ENCODE measurements around the gene RBMS3.

Gene RBMS3

DNA sequence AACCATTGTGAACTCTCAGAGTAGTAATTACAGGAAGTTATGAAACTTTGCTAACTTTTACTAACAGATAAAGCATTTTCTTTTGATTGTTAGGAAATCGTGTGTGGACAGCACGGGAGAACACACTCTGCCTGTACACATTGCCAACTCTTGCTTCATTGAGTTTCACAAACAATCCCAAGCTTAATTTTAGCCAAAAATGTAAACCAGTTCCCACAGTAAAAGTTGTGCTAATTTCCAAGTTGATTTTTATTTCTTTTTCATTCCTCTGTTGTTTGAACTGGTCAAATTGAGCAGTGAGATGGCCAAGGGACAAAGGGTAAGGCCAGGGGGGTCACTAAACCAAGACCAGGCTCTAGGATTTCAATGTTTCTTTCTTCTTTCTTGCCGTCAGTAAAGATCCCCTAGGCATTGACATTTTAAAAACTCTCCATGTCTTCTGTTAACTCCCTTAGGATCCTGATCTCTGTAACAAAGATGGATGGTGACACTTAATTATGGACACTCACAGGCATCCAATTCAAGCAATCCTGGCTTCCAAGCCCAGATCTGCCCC lies 414.9 kb downstream of the RBMS3 start:
- no peak for DNase-seq

DNA sequence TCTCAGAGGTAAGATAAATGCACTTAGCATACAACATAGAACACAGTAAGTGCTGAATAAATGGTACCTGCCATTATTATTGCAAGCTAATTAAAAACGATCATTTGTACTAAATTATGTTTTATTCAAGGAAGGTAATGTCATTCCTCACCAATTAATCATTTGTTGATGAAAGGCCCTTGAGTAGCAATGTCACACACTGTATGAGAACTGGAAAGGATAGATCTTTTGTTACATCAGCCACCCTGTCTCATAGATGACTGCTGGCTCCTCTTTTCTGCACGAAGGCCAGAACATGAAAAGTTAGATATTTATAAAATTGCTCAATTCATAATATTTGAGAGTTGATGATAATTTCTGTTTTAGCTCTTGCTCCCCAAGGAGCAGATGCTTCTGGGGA lies 415.4 kb downstream of the RBMS3 start:
- DNase-seq = no peak

DNA sequence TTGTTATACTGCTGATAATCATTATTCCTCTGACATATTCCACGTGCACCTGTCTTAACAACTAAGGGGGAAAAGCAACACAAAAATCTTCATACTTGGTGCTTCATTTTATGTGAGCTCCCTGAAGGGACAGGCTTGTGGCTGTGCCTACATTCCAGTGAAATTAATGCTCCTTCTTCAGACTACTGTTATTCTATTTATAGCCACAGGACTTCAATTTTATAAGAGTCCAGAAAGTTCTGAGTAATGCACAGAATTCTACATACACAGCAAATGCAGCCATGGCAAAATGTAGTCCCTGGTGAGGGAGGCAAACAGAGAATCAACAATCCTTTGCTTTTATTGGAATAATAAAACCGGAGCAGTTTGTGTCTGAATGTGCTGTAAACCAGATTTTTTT lies 417.1 kb downstream of the RBMS3 start:
- no peak for DNase-seq

DNA sequence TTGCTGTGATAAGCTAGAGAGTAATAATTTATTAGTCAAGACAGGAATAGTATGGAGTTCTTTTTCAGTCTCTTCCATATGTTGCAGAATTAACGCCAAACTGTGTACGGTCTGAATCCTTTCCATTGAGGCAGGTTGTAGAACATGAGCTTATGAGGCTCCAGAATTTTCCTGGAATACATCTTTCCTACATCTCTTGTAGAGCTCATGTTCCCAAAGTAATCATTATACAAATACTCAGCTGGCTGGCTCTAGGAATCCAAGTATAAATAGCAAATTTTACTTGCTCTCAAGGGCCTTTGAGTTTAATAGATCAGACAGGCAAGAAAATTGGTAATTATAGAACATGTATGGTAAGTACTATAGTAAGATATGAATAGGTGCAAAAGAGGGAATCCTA lies 419.4 kb downstream of the RBMS3 start:
- no peak for DNase-seq

DNA sequence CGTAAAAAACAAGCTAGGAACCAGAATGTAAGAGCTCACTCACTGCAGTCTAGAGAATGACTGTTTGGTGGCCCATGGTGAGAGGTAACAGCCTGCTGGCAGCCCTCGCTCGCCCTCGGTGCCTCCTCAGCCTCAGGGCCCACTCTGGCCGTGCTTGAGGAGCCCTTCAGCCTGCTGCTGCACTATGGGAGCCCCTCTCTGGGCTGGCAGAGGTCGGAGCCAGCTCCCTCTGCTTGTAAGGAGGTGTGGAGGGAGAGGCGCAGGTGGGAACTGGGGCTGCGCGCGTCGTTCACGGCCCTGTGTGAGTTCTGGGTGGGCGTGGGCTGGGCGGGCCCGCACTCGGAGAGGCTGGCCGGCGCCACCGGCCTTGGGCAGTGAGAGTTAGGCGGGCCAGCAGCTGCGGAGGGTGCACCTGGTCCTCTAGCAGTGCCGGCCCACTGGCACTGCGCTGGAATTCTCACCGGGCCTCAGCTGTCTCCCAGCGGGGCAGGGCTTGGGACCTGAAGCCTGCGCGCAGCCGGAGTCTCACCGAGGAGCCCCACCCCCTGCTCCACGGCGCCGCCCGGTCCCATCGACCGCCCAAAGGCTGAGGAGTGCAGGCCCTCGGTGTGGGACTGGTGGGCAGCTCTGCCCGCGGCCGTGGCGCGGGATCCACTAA lies 420.6 kb downstream of the RBMS3 start:
- no peak for DNase-seq

DNA sequence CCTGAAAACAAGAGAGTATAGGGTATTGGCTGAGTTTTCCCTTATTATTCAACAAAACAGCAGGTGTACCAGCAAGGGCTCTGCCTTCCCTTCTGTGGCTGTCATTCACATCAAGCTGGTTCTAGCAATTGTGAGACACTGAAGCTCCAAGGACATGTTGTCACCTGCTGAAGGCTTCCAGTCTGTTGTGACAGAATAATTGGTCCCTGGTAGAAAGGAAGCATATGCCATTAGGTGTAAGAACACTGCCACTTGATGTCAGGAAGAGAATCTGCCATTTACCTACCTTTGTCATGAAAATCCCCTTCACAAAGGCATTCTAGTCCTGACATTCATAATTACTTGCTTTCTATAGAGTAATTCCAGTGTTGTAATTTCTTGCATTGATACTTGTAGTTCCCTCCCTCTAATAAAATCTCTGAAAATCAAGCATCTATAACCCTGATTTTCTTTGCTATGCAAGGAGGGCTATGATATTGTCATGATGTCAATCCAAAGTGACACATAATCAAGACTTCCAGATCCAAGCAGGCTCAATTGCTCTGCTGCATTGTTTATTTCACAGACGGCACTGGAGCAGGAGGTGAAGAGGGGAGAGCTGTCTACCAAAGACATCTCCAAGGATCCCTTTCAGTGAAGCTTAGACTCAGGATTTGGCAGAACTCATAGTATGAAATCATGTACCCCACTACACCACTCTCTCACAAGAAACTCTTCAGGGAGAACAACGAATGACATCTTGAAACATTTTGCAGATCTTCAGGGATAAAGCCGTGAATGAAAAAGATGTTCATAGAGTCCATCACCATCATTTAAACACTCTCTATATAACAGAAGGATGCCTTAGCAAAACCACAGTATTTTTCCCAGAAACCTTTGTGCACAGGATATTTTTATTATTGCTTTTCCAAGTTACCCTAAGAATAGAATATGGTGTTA lies 425.3 kb downstream of the RBMS3 start:
- no peak for DNase-seq

DNA sequence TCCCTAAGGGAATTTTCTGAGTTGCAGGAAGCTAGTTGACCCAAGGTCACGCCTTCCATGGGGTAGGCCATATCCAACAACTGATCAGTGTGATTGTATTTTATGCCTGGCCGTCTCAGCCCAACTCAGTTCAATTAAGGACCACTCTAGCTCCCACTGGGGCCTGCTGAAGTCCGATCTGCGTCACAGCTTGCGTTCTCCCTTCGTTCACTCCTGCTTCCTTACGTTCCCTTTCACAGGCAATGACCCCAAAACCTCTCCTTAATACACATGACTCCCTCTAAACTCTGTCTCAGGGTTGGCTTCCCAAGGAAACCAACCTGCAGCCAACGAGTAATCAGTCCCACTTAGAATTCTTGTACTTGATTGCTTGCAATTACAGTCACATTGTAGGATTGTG lies 428.0 kb downstream of the RBMS3 start:
- no peak for DNase-seq

DNA sequence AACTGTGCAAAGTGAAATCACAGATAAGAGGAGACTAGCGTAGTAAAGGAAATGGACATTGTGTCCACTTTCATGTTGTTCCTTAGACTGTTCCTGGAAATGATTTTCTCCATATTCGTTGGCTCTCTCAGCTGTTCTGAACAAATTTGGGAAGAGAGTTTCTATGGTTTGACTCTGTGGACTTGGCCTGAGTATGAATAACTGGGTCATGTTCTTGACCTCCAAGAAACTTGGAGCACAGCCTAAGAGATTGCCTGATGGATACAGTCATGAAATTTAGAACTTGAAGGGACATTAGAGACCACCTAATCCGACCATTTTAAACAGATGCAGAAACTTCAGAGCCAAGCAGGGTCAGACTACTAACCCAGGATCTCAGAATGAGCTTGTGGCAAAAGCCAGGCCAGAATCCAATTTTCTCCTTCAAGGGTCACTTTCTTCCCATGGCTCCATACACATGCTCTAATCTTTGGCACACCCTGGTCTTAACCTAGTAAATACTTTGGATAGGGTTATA lies 430.4 kb downstream of the RBMS3 start:
- no peak for DNase-seq

DNA sequence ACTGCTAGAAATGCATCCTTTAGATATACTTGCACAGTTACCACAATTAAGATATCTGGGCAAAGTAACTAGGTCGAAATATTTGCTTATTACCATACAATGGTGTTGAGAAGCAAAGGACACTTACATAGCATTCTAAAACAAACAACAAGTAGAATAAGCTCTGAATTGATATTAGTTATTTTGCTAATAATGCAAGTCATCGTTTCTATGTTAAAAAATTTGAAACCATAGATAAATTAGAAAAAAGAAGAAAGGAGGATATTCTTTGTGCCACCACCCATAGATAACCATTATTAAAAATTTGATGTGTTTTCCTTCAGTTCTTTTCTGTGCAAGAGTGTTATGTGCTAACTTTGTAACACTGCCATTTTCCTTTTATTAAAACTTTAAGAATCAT lies 435.3 kb downstream of the RBMS3 start:
- DNase-seq = no peak

DNA sequence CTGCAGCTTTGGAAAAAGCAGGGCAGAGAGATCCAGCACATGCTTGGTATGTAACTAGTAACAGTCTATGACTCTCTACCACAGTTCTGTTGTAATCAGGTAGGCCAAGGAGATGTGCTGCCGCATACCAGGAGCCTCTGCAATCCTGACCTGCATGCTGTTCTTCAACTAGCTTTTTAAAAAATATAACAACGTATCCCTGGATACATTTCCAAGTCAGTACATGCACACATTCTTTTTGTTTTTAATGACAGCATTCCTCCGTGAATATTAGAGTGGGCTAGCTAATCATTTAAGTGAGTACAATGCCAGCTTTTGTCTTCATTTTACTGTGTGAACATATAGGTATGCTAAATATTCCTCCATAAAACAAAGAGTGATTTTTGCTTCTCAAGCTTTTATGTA lies 437.8 kb downstream of the RBMS3 start:
- no peak for DNase-seq

DNA sequence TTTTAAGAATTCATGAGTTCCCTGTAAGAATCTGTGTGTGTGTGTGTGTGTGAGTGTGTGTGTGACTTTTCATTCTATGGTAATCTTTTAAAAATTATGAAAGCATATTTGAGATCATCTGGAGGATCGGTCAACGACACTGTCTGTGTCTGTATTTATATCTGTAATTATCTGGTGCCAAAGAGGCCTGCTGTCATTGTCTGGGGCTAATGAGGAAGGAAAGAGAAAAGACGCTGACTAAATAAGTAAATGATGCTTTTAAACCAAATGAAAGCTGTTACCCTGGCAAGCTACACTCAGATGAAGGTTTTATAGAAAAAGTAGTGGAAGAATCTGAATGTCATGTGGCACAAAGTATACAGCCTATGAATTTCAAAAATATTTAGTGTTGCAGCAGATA lies 439.8 kb downstream of the RBMS3 start:
- no peak for DNase-seq

DNA sequence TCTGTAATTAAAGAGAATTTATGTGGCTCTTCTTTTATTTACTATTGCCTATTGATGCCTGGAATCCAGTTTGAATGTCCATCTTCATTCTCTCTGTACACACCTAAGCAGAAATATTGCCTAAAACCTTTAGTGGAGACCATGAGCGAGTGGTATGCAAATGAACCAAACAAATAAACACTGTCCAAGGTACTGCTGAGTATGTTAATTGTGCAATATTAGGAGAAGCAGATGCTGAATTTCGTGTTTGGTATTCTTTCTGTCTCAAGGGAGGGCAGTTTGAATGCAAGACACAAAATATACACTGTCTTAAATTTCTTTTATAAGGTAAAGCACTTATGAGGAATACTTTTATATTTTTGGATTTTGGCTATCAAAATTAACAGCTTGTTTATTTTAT lies 440.9 kb downstream of the RBMS3 start:
- no peak for DNase-seq

DNA sequence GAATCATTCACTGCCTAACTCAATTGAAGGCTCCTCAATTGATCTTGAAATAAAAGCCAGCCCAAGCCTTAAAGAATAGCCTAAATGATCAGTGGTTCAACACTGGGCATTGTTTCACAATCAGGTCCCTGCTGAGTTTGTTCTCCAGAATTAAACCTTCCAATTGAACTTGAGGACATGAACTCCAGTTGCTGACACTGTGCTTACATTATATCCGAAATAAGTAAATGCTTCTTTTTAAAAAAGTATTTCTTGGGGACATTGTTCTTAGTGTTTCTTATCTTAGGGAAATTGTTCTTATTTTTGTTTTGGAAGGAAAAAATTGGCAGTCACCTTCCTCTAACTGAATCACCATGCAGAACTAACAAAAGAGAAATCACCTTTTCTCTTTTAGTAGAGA lies 450.2 kb downstream of the RBMS3 start:
- no peak for DNase-seq

DNA sequence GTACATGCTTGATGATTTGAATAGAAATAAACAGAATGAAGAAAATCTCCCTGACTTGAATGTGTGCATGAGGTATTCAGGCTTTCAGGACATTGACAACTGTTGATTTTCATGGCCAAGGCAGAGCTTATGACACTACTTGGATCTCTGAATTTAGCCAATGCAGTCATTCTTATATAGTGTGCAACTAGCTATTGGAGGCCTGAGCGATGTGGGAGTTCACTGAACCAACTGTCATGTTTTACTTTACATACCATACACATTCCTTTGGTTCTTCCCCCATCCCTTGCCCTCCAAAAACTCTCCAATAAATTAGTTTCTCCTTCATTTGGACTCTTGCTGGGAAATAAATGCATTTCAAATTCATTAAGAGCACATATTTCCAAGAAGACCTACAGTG lies 460.4 kb downstream of the RBMS3 start:
- DNase-seq = no peak

DNA sequence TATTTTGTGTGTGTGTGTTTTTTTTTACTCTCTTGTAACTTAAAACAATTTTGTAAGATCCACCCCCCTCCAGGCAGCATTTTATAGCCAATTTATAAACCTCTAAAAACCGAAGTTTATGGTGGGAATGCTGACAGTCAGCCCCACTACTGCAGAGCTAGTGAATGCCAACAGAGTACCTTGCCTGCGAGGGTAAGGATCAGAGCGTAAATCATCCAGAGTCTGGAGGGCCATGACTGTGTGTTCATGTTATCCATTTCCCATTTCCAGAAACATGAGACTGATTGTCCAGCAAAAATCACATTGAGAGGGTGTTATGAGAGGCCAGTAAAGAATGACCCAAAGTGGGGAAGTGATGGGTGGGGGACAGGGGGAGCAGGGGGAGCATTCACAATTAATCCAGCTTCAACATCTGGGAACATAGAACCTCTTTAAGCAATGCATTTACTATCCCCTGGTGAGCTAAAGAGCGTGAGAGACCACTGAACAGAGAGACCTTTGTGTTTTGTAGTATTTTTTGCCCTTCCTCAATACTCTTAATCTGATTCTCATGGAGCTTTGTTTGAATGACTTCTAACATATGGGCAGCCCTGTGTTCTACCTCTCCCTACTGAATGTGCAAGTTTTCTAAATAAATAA lies 464.5 kb downstream of the RBMS3 start:
- no peak for DNase-seq

DNA sequence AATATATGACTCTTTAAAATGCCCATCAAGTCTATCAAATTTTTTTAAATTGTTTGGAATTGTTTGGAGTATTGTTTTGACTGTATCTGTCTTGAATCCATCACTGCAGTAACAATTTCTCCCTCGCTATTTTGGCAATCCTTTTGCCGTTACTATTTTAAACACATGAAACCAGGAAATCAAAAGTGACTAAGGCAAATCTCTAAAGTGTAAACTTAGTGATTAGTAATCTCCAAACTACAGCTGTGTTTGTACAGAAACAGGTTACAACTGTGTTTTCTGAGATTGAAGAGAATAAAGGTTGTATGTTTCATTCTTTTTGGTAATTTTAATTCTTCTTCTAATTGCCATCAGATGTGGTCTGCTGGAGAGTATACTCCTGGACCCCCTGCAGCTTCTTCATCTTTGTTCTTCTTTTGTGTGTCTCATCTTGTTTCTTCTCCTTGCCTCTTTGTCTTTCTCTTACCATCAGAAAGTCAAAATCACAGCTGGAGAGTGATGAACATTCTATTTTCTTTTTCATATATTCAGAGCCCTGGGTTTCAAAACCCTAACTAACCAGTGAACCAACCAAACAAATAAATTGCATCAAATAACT lies 465.4 kb downstream of the RBMS3 start:
- DNase-seq = no peak

DNA sequence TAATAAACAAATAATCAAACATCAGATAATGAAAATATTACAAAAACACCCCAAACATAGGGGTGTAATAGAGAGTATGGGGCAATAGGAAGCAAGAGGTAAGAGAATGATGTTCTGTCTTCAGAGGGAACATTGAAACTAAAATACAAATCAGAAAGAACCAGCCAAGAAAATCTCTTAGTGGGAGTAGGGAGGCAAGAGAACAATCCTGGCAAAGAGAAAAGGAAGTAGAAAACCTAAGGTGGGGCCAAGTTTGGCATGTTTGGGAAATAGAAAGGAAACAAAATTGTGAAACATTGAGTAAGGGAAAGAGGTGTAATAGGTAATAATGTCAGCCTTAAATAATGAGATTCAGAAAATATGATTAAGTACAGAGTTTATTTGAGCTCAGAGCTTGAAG lies 467.1 kb downstream of the RBMS3 start:
- no peak for DNase-seq

DNA sequence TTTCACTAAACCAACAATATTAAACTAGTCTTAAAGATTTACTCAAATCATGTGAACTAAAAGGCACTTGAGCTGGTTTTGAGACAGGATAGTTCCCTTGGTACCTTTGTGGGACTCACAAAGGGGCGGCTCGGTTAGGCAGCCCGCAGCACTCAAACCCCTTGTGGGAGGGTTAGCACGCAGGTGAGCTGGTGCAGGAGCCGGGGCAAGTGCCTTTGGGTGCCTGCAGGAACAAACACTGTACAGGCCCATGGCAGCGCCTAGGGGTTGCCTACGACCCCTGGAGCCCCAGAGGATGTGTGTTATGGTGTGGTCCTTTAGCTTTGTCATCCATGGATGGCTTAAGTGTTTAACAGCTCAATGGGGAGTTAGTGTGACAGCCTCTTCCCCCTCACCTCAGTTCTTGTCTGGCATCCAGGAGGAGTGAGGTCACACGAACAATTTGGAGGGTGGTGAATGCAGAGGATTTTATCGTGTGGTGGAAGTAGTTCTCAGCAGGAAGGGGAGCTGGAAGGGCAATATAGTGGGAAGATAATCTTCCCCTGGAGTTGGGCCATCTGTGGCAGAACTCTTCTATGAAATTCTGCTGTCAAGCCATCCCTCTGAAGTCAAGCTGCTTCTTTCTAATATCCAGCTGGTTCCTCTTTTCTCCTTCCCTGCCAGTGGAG lies 470.9 kb downstream of the RBMS3 start:
- DNase-seq = no peak

DNA sequence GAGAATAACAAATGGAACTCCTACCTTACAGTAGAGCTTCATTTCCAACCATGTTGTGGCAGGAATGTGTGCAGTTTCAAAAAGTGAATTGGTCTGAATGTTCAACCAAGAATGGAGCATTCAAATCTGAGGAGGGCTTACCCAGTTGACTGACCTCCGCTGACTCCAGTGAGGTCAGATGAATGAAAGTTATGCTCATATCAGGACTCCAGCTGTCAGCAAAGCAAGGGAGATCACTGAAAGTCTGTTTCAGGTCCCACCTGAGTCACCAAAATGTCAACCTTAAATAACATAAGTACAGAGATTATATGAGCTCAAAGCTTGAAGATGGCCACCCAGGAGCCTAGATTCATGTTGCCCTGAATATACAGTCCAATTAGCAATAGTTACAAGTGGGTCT lies 473.5 kb downstream of the RBMS3 start:
- no peak for DNase-seq

DNA sequence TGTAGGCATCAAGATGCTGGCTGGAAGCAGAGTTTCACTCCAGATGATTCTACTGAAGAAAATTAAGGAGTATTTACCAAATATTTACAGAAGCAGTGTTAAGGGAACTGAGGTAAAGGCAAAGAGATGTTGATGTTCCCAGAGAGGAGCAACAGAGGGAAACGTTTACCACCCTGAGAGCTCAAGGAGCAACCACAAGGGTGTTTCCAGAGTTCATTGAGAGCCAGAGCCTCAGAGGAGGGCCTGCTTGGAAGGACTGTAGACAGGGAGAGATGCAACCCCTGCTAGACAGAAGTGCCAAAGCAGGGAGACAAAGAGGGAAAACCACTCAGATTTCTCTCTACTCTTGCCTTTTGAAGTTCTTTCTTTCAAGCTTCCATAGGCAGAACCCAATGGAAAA lies 474.5 kb downstream of the RBMS3 start:
- DNase-seq = no peak

DNA sequence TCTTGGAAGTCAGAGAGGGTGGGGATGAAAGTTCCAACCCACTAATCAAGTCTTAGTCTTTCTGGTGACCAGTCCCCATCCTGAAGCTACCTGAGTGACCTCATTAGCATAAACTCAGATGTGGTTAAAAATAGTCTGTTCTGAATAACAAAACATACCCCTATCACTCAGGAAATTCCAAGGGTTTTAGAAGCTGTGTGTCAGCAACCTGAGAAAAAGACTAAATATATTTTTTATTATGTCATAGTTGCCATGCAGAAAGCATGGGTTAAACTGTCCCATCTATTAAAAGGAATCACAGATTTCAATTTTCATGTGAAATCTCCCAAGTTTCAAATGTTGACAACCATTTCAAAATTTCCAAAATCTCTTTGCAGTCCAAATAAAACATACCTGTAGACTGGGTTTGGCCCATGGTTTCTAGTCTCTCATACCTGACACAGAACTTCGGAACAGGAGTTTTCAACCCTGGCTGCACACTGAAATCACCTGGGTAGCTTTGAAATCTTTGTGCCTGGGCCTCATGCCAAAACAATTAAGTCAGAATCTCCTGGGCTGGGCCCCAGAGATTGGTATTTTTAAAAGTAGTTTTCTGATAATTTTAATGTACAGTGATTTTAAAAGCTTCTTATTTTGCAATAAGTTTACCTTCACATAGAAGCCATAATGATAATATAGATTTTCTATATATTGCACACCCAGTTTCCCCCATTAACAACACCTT lies 476.3 kb downstream of the RBMS3 start:
- DNase-seq = no peak

DNA sequence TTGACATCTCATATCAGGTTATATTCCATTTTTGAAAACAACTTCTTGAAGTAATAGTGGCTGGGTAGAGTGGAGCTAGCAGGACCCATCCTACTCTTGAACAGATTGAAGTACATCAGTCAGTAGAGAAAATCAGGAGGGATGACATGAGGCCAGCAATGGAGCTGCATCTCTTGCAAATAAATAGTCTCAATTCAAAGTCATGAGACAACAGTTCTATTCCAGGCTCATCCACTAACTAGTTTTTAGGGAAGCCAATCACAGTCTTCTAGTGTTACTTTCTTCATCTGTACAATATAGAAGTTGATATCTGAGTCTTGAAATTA lies 477.2 kb downstream of the RBMS3 start:
- no peak for DNase-seq

Data from stimulated activated CD4-positive, alpha-beta T cell treated with anti-CD3 and anti-CD28 coated beads, Interleukin-1b, Interleukin-23, amount 100 ng/mL, for 48 hours (primary cell).